Measurements from ENCODE around the gene JAG2.

Gene JAG2

DNA sequence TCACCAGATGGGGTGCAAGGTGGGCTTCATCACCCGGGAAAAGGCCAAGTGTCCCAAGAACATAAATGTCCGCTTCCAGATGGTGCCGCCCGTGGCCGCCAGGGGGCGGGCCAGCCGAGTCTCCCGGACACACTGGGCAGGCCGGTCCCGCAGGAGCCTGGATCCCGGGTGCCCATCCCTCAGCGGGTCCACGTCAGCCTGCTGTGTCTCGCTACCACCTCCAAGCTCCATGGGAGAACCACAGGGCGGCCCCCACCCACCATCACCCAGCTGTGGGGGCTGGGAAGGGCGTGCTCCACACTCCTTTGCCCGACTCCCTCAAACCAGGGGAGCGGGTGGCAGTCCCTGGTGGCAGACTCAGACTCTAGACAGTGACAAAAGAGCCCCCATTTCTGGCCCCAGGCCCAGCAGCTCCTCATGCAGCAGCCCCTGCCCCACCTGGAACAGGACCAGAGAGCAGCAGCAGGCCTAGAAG, 34.5 kb upstream of the JAG2 start (continued):
- TF ChIP-seq ZNF362 (tag by site-specific recombination; IDR thresholded peaks at IDR 0.05) (no peak), ZNF473 (tag by site-specific recombination; IDR thresholded peaks at IDR 0.05) (no peak), MEIS1 (CRISPR knock-in tag; IDR thresholded peaks at IDR 0.05; ENCODE audit: borderline replicate concordance) (no peak), ZNF677 (tag by site-specific recombination; IDR thresholded peaks at IDR 0.05) (no peak), KLF7 (tag by site-specific recombination; IDR thresholded peaks at IDR 0.05; ENCODE audit: borderline replicate concordance) (no peak), ZNF488 (tag by site-specific recombination; IDR thresholded peaks at IDR 0.05) (no peak), OSR2 (tag by site-specific recombination; IDR thresholded peaks at IDR 0.05) (no peak), ZNF555 (tag by site-specific recombination; conservative IDR thresholded peaks at IDR 0.05) (no peak), ATF2 (tag by site-specific recombination; IDR thresholded peaks at IDR 0.05; ENCODE audit: low read depth) (no peak), ZNF701 (tag by site-specific recombination; IDR thresholded peaks at IDR 0.05) (no peak), ZIC2 (tag by site-specific recombination; IDR thresholded peaks at IDR 0.05) (peak; percentile 93), ZNF423 (tag by site-specific recombination; IDR thresholded peaks at IDR 0.05) (peak; percentile 65; the same call in 1 of the 2 replicates), ZNF248 (tag by site-specific recombination; IDR thresholded peaks at IDR 0.05) (no peak), RBAK (tag by site-specific recombination; IDR thresholded peaks at IDR 0.05) (no peak), ZNF658 (tag by site-specific recombination; IDR thresholded peaks at IDR 0.05) (no peak), ZNF132 (tag by site-specific recombination; IDR thresholded peaks at IDR 0.05; ENCODE audit: borderline replicate concordance) (no peak), ZNF350 (tag by site-specific recombination; IDR thresholded peaks at IDR 0.05) (no peak), SP3 (tag by site-specific recombination; IDR thresholded peaks at IDR 0.05) (no peak), SALL2 (tag by site-specific recombination; IDR thresholded peaks at IDR 0.05; ENCODE audit: borderline replicate concordance) (no peak), SCRT1 (tag by site-specific recombination; IDR thresholded peaks at IDR 0.05; ENCODE audit: borderline replicate concordance) (no peak), AEBP2 (tag by site-specific recombination; IDR thresholded peaks at IDR 0.05; ENCODE audit: borderline replicate concordance) (no peak), ZNF433 (tag by site-specific recombination; IDR thresholded peaks at IDR 0.05; ENCODE audit: low read depth) (no peak), SP7 (tag by site-specific recombination; IDR thresholded peaks at IDR 0.05) (peak; percentile 32; the same call in 1 of the 2 replicates)
- TF ChIP-seq, protein P1, sequence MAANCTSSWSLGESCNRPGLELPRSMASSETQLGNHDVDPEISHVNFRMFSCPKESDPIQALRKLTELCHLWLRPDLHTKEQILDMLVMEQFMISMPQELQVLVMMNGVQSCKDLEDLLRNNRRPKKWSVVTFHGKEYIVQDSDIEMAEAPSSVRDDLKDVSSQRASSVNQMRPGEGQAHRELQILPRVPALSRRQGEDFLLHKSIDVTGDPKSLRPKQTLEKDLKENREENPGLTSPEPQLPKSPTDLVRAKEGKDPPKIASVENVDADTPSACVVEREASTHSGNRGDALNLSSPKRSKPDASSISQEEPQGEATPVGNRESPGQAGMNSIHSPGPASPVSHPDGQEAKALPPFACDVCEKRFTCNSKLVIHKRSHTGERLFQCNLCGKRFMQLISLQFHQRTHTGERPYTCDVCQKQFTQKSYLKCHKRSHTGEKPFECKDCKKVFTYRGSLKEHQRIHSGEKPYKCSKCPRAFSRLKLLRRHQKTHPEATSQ (tag by site-specific recombination; IDR thresholded peaks at IDR 0.05) = no peak
- TF ChIP-seq, protein P2, sequence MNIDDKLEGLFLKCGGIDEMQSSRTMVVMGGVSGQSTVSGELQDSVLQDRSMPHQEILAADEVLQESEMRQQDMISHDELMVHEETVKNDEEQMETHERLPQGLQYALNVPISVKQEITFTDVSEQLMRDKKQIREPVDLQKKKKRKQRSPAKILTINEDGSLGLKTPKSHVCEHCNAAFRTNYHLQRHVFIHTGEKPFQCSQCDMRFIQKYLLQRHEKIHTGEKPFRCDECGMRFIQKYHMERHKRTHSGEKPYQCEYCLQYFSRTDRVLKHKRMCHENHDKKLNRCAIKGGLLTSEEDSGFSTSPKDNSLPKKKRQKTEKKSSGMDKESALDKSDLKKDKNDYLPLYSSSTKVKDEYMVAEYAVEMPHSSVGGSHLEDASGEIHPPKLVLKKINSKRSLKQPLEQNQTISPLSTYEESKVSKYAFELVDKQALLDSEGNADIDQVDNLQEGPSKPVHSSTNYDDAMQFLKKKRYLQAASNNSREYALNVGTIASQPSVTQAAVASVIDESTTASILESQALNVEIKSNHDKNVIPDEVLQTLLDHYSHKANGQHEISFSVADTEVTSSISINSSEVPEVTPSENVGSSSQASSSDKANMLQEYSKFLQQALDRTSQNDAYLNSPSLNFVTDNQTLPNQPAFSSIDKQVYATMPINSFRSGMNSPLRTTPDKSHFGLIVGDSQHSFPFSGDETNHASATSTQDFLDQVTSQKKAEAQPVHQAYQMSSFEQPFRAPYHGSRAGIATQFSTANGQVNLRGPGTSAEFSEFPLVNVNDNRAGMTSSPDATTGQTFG (tag by site-specific recombination; IDR thresholded peaks at IDR 0.05; ENCODE audit: borderline replicate concordance) = no peak
- TF ChIP-seq, protein P3, sequence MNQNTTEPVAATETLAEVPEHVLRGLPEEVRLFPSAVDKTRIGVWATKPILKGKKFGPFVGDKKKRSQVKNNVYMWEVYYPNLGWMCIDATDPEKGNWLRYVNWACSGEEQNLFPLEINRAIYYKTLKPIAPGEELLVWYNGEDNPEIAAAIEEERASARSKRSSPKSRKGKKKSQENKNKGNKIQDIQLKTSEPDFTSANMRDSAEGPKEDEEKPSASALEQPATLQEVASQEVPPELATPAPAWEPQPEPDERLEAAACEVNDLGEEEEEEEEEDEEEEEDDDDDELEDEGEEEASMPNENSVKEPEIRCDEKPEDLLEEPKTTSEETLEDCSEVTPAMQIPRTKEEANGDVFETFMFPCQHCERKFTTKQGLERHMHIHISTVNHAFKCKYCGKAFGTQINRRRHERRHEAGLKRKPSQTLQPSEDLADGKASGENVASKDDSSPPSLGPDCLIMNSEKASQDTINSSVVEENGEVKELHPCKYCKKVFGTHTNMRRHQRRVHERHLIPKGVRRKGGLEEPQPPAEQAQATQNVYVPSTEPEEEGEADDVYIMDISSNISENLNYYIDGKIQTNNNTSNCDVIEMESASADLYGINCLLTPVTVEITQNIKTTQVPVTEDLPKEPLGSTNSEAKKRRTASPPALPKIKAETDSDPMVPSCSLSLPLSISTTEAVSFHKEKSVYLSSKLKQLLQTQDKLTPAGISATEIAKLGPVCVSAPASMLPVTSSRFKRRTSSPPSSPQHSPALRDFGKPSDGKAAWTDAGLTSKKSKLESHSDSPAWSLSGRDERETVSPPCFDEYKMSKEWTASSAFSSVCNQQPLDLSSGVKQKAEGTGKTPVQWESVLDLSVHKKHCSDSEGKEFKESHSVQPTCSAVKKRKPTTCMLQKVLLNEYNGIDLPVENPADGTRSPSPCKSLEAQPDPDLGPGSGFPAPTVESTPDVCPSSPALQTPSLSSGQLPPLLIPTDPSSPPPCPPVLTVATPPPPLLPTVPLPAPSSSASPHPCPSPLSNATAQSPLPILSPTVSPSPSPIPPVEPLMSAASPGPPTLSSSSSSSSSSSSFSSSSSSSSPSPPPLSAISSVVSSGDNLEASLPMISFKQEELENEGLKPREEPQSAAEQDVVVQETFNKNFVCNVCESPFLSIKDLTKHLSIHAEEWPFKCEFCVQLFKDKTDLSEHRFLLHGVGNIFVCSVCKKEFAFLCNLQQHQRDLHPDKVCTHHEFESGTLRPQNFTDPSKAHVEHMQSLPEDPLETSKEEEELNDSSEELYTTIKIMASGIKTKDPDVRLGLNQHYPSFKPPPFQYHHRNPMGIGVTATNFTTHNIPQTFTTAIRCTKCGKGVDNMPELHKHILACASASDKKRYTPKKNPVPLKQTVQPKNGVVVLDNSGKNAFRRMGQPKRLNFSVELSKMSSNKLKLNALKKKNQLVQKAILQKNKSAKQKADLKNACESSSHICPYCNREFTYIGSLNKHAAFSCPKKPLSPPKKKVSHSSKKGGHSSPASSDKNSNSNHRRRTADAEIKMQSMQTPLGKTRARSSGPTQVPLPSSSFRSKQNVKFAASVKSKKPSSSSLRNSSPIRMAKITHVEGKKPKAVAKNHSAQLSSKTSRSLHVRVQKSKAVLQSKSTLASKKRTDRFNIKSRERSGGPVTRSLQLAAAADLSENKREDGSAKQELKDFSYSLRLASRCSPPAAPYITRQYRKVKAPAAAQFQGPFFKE (tag by site-specific recombination; IDR thresholded peaks at IDR 0.05; ENCODE audit: borderline replicate concordance) = no peak
